Activated CD4-positive, alpha-beta T cell treated with anti-CD3 and anti-CD28 coated beads, Interleukin-2, amount 10 ng/mL, durations not matched to agents 24 days and 14 days (primary cell): ENCODE results near the gene TTC27. TPM values are rescaled to one million over a fixed set of nuclear protein-coding genes. Genes with fewer than 3 reads are reported as not detected.
"Not testable (repeated sequence)": the region's sequence is repeated elsewhere in the genome, so short reads cannot be mapped to it uniquely, and the experiment has no call there.

Experiments
- DNase-seq: peaks from one replicate; pipeline ENCODE4 v3.0.0; 2022
- H3K27ac Mint-ChIP-seq: one replicate; pipeline ENCODE4 v1.8.0; 2022; ENCODE audit warnings: mild to moderate bottlenecking, mixed read lengths
- H3K27me3 Mint-ChIP-seq: one replicate; pipeline ENCODE4 v1.8.0; 2022; ENCODE audit warnings: mixed read lengths
- H3K36me3 Mint-ChIP-seq: one replicate; pipeline ENCODE4 v1.8.0; 2022; ENCODE audit warnings: low read depth, mild to moderate bottlenecking, mixed read lengths
- H3K4me1 Mint-ChIP-seq: one replicate; pipeline ENCODE4 v1.8.0; 2021; ENCODE audit warnings: mixed read lengths
- H3K4me3 Mint-ChIP-seq: one replicate; pipeline ENCODE4 v1.8.0; 2022; ENCODE audit warnings: mild to moderate bottlenecking, moderate library complexity, mixed read lengths
- H3K9me3 Mint-ChIP-seq: one replicate; pipeline ENCODE4 v1.8.0; 2021; ENCODE audit warnings: mixed read lengths
- intact Hi-C: fragments of 100-400 bp; cut with micrococcal nuclease; formaldehyde crosslinking; loops from one replicate; pipeline ENCODE4 v1.15.1; 2023
- total RNA-seq: library from RNA; stranded (reverse); gene quantifications from 2 replicates; pipeline ENCODE4 v1.2.3, GENCODE V29; 2022

TTC27 gene
- total RNA-seq, 1 donor from 2014 or later, result 40.8 TPM

DNA sequence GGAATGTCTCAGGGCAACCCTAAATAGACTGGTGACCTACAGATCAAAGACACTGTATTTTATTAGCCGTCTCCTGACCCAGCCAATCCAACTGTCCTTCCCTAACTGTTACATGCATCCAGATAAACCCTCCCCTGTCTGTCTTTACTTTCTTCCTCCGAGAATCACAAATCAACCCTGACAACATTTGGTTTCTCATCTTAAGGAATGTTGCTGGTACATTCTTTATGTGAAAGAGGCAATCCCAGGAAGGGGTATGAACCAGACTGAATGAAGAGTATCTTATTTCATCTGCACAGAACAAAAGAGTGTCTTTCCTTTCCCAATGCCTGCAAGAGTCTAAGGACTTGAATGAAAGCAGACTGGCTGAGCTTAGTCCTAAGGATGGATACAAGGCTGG lies 205.0 kb downstream of the TTC27 start:
- Mint-ChIP-seq H3K4me1 (peaks cover 6% of the 10 kb centered on the region), H3K27me3 (peaks cover 1% of the 10 kb centered on the region), H3K9me3 (no peaks in the 10 kb centered on the region), H3K4me3 (no peak overlapping the region), H3K36me3 (no peaks in the 10 kb centered on the region), H3K27ac (no peak overlapping the region)
- intact Hi-C loops, result no loop called here
- no peak for DNase-seq

DNA sequence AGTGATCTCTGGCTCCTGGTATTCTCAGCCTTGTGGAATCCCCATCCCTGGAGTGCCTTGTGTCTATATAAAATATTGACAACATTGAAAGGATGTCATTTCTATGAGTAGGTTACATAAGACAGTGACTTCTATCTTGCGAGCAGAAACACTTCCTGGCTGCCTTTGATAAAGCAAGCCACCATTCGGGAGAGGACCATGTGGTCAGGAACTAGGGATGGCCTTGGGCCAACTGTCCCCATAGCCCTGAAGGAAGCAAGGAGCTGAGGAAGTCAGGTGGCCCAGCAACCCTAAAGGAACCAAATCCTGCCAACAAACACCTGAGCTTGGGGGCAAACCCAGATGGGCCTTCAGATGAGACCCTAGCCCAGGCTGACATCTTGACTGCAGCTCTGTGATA lies 205.9 kb downstream of the TTC27 start:
- Mint-ChIP-seq H3K4me1 (peaks cover 6% of the 10 kb centered on the region), H3K27me3 (peaks cover 1% of the 10 kb centered on the region), H3K4me3 (no peak overlapping the region), H3K36me3 (no peaks in the 10 kb centered on the region), H3K27ac (no peak overlapping the region), H3K9me3 (no peaks in the 10 kb centered on the region)
- intact Hi-C loops, result no loop called here
- no peak for DNase-seq

DNA sequence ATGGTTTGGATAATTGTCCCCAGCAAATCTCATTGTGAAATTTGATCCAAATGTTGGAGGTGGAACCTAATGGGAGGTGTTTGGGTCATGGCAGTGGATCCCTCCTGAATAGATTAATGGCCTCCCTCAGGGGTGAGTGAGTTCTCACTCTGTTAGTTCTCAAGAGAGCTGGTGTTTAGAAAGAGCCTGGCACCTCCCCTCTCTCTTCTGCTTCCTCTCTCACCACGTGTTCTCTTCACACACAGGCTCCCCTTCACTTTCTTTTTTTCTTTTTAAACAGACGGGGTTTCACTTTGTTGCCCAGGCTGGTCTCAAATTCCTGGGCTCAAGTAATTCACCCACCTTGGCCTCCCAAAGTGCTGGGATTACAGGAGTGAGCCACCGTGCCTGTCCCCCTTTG lies 207.3 kb downstream of the TTC27 start:
- no peaks in the 10 kb centered on the region for H3K36me3 Mint-ChIP-seq
- H3K9me3 Mint-ChIP-seq, result no peaks in the 10 kb centered on the region
- H3K4me3 Mint-ChIP-seq, result peak overlapping the region; percentile 27
- intact Hi-C loops, result no loop called here
- DNase-seq, result no peak
- H3K27ac Mint-ChIP-seq, result no peak overlapping the region
- H3K4me1 Mint-ChIP-seq, result peaks cover 6% of the 10 kb centered on the region
- peaks cover 1% of the 10 kb centered on the region for H3K27me3 Mint-ChIP-seq

DNA sequence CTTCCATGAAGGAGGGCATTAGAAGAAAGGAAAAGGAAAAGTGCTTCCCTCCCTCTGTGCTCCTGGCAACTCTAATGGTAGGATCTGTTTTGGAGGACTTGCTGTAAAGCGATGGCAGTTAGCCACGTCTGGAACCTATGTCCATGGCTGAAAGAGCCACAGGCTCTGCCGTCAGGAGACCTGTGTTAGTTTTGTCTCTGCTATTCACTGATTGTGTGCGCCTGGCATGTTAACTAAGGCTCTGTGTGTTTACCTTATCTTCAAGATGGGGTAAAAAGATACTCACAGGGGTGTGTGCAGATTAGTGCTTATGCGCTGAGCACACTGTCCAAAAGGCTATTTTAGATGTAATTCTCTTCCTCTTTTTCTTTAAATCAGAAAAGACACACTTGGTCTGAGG lies 209.1 kb downstream of the TTC27 start:
- Mint-ChIP-seq H3K4me3 (no peak overlapping the region), H3K27ac (no peak overlapping the region), H3K9me3 (no peaks in the 10 kb centered on the region), H3K27me3 (peaks cover 1% of the 10 kb centered on the region), H3K36me3 (no peaks in the 10 kb centered on the region), H3K4me1 (peaks cover 6% of the 10 kb centered on the region)
- no peak for DNase-seq
- intact Hi-C loops, result no loop called here

DNA sequence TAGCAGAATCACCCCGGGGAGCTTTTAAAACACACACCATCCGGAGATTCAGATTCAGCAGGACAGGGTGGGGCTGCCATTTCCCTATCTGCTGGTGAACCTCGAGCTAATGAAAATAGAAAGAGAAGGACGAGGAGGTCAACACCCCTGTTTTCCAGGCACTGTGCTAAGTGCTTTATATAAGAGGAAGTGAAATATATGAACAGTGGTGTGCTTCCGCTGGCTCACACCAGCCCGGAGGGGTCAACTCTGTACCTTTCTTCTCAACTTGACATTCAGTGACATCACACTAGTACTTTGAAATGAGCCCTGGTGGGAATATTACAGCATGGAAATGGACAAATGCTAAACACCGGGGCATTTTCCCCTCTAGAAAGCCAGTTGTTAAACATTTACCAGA lies 210.6 kb downstream of the TTC27 start:
- no peak for DNase-seq
- H3K27ac Mint-ChIP-seq, result no peak overlapping the region
- H3K4me3 Mint-ChIP-seq, result no peak overlapping the region
- H3K36me3 Mint-ChIP-seq, result no peaks in the 10 kb centered on the region
- intact Hi-C loops, result no loop called here
- H3K9me3 Mint-ChIP-seq, result no peaks in the 10 kb centered on the region
- peaks cover 6% of the 10 kb centered on the region for H3K4me1 Mint-ChIP-seq
- peaks cover 1% of the 10 kb centered on the region for H3K27me3 Mint-ChIP-seq

DNA sequence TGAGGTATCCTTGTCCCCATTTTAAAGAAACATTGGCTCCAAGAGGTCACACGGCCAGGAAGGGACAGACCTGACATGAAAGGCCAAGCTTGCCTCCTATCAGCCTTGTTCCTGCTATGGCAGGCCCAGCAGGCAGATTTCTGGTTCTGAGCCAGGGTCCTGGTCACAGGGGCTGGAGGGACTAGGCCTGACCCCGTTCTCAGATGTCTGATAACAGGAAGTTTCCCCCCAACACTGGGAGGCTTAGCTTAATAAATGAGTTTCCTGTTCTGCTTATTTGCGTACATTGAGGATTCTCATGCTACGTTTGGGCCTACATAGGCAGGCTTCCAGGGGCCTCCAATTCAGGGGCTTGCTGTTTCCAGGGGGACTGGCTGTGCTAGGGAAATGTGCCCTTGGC lies 211.1 kb downstream of the TTC27 start:
- intact Hi-C loops, result no loop called here
- peaks cover 6% of the 10 kb centered on the region for H3K4me1 Mint-ChIP-seq
- no peak overlapping the region for H3K27ac Mint-ChIP-seq
- no peak overlapping the region for H3K4me3 Mint-ChIP-seq
- DNase-seq, result no peak
- peaks cover 1% of the 10 kb centered on the region for H3K27me3 Mint-ChIP-seq
- H3K9me3 Mint-ChIP-seq, result no peaks in the 10 kb centered on the region
- H3K36me3 Mint-ChIP-seq, result no peaks in the 10 kb centered on the region

DNA sequence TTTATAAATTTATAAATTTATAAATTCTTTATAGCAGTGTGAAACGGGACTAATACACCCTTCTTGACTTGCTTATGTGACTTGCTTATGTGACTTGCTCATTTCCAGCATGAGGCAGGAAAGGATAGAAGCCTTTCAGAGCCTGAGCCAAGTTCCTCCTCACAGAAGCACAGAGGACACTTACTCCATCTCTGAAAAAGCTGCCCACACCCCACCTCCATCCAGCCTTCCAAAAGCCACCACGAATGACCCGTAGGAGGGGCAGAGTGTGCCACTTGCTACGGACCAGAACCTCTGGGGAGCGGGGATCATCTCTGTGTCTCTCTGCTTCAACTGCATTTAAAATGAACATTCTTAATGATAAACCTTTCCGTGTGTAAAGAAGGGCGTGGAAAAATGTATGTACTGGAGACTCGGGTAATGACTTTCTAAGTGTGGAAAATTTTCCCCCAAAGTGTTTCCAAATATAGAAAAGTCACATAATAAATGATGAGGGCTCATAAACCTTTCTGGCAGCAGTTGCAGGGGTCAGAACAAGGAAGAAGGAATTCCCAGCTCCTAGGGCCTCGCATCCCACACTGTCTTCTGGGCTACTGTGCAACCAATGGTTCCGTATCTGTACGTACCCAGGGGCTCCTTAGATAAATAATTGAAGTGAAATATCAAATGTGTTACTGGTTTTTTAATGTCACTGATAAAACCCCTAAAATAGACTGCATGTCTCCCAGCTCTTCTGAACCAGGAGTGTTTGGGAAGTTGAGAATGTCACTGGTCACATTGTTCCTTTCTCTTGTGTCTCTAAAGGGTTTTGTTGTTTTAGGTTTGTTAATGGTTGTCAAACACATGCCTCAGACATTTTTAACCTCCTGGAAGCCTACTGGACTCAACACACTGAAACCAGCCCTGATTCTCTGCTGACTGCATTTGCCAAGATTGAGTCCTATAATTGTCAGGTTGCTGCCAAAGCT lies 214.4 kb downstream of the TTC27 start:
- intact Hi-C loops, result no loop called here
- DNase-seq, result no peak
- Mint-ChIP-seq H3K4me3 (no peak overlapping the region), H3K27ac (no peak overlapping the region), H3K36me3 (no peaks in the 10 kb centered on the region), H3K27me3 (peaks cover 1% of the 10 kb centered on the region), H3K4me1 (no peaks in the 10 kb centered on the region), H3K9me3 (no peaks in the 10 kb centered on the region)

DNA sequence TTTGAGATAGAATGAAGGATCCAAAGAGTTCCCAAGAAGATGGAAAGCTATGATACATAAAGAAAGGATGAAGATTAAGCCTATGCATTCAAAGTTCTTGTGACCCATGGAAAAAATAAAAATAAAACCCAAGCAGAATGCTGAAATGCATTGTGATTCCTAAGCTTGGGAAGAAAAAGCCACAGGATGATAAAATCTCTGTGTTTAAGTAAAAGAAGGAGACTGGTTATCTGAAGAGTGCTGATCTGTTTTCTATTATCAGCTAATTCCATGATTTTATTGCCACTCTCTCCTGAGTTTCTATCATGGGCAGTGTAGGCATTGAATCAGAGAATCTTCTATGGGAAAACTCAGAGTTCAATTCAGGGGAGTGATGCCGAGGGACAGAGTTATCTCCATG lies 215.8 kb downstream of the TTC27 start:
- intact Hi-C loops, result no loop called here
- Mint-ChIP-seq H3K27me3 (no peaks in the 10 kb centered on the region), H3K36me3 (no peaks in the 10 kb centered on the region), H3K9me3 (no peaks in the 10 kb centered on the region), H3K27ac (no peak overlapping the region), H3K4me1 (no peaks in the 10 kb centered on the region), H3K4me3 (no peak overlapping the region)
- DNase-seq, result no peak

DNA sequence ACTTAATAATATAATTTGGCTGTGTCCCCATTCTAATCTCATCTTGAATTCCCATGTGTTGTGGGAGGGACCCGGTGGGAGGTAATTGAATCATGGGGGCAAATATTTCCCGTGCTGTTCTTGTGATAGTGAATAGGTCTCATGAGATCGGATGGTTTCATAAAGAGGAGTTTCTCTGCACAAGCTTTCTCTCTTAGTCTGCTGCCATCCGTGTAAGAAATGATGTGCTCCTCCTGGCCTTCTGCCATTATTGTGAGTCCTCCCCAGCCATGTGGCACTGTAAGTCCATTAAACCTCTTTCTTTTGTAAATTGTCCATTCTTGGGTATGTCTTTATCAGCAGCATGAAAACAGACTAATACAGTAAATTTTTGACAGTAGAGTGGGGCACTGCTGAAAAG lies 216.4 kb downstream of the TTC27 start:
- no peaks in the 10 kb centered on the region for H3K27me3 Mint-ChIP-seq
- no peak for DNase-seq
- no peak overlapping the region for H3K27ac Mint-ChIP-seq
- no peaks in the 10 kb centered on the region for H3K9me3 Mint-ChIP-seq
- H3K4me1 Mint-ChIP-seq, result no peaks in the 10 kb centered on the region
- H3K4me3 Mint-ChIP-seq, result no peak overlapping the region
- H3K36me3 Mint-ChIP-seq, result no peaks in the 10 kb centered on the region
- intact Hi-C loops, result no loop called here

DNA sequence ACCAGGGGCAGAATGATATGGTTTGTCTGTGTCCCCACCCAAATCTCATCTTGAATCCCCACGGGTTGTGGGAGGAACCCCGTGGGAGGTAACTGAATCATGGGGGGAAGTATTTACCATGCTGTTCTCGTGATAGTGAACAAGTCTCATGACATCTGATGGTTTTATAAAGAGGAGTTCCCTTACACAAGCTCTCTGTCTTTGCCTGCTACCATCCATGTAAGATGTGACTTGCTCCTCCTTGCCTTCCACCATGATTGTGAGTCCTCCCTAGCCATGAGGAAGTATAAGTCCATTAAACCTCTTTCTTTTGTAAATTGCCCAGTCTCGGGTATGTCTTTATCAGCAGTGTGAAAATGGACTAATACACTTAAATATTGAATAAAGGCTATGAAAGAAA lies 218.4 kb downstream of the TTC27 start:
- H3K4me3 Mint-ChIP-seq, intact Hi-C loops, H3K27me3 Mint-ChIP-seq, H3K27ac Mint-ChIP-seq, H3K36me3 Mint-ChIP-seq, DNase-seq, H3K4me1 Mint-ChIP-seq, H3K9me3 Mint-ChIP-seq: not testable (repeated sequence)

DNA sequence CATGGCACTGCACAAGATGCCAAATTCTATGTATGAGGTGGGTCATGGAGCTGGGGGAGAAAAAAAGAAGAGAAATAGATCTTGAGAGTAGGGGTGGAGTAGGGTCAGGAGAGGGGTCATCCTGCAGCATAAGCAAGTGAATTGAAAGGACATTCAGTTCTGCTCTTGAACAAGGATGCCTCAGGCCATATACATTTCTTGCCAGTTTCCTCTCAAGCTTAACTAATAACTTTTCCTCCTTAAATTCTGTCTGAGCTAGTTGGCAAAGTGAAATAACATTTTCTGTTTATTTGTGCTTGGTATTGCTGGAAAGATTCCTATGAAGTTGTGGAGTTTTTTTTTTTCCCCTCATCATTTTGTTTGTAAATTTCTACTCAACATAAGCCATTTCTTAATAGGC lies 219.9 kb downstream of the TTC27 start:
- no peak overlapping the region for H3K27ac Mint-ChIP-seq
- intact Hi-C loops, result no loop called here
- H3K9me3 Mint-ChIP-seq, result no peaks in the 10 kb centered on the region
- H3K27me3 Mint-ChIP-seq, result peaks cover 2% of the 10 kb centered on the region
- no peak for DNase-seq
- no peaks in the 10 kb centered on the region for H3K4me1 Mint-ChIP-seq
- H3K36me3 Mint-ChIP-seq, result no peaks in the 10 kb centered on the region
- H3K4me3 Mint-ChIP-seq, result no peak overlapping the region

DNA sequence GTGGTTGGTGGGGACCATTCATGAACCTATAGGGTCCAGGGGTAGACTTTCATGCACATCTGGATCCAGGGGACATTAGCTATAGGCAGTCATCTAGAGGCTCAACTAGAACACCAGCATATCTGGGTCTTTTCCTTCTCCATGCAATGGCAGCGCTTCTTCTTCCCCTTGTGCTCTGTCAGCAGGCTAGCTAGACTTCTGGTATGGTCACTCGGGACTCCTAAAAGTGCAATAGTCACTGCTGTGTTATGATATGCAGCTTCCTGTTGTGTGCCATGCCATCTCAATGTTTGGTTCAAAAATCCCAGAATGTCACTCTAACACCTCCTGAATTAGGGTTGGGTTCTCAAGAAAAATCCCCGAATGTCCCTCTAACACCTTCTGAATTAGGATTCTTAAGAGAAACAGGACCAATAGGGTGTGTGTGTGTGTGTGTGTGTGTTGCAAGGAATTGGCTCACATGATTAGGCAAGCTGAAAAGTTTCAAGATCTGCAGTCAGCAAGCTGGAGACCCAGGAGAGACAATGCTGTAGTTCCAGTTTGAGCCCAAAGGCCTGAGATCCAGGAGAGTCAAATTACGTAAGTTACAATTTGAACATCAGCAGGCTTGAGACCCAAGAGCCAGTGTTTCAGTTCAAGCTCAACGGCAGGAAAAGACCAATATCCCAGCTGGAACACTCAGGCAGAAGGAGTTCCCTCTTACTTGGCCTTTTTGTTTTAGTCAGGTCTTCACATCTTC lies 221.8 kb downstream of the TTC27 start:
- DNase-seq, result no peak
- H3K4me3 Mint-ChIP-seq, result no peak overlapping the region
- H3K9me3 Mint-ChIP-seq, result no peaks in the 10 kb centered on the region
- H3K27ac Mint-ChIP-seq, result no peak overlapping the region
- H3K4me1 Mint-ChIP-seq, result no peaks in the 10 kb centered on the region
- no peaks in the 10 kb centered on the region for H3K36me3 Mint-ChIP-seq
- intact Hi-C loops, result no loop called here
- H3K27me3 Mint-ChIP-seq, result peaks cover 2% of the 10 kb centered on the region

DNA sequence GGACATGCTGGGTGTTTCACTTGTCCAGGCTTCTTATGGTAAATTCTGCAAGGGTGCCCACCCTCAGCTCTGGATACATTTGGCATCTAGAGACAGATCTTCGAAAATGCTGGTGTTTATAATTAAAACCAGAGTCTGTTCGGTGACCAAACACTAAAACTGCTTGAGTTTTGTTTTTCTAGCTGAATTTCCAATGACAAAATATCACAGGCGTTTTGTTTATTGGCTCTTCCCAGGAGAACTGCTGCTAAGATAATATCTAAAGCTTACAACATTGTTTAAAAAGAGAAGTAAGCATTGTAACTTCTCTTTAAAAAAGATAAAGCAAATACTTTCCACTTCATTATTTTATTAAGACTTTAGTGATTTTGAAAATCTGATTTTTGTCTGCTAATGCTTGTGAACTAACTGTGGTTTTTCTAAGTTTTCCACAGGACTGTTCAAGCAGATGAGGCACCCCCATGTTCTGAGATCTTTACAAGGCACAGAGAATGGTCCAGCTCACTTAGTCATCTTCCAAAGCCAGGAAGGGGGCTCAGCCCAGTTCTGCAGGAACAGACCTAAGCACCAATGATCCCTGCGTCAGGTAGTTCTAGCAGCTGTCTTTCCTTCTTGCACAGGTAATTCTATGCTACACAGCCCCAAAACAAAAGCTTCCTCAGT lies 224.1 kb downstream of the TTC27 start:
- Mint-ChIP-seq H3K27me3 (peaks cover 2% of the 10 kb centered on the region), H3K36me3 (no peaks in the 10 kb centered on the region), H3K4me3 (no peak overlapping the region), H3K9me3 (no peaks in the 10 kb centered on the region), H3K27ac (no peak overlapping the region), H3K4me1 (no peaks in the 10 kb centered on the region)
- DNase-seq, result no peak
- intact Hi-C loops, result no loop called here

DNA sequence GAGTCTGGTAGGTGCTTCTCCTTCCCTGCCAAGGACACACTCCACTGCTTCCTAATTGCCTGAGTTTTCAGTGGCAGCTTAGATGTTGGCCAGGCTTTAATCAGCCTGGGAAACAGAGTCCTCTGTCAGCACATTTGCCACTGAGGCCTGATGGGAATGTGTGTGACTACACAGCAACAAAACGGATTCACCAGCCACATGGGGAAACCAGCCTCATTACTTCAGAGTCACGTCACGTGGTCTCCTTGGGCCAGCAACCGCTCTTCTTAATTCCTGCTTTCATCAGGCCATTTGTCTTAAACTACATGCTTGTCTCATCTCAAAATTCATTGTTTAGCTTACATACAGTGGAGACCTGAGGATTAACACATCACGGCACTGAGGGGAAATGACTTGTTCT lies 225.0 kb downstream of the TTC27 start:
- H3K27ac Mint-ChIP-seq, result no peak overlapping the region
- DNase-seq, result no peak
- H3K27me3 Mint-ChIP-seq, result peaks cover 2% of the 10 kb centered on the region
- intact Hi-C loops, result no loop called here
- no peaks in the 10 kb centered on the region for H3K4me1 Mint-ChIP-seq
- no peak overlapping the region for H3K4me3 Mint-ChIP-seq
- no peaks in the 10 kb centered on the region for H3K36me3 Mint-ChIP-seq
- H3K9me3 Mint-ChIP-seq, result no peaks in the 10 kb centered on the region
